OCI-M2 (cell line): ENCODE results near the gene RPS28.
"Not testable (repeated sequence)": the region's sequence is repeated elsewhere in the genome, so short reads cannot be mapped to it uniquely, and the experiment has no call there.

Experiments used
- DNase-seq: peaks from one replicate; lab custom pipeline; 2025; ENCODE audit not compliant: unreplicated experiment; lab: John Stamatoyannopoulos, UW

RPS28 gene

GRCh38 chr19:8341504-8341903, 20.2 kb downstream of the RPS28 start:
- not testable (repeated sequence) for DNase-seq

GRCh38 chr19:8342316-8342683, 21.0 kb downstream of the RPS28 start:
- no peak for DNase-seq

DNA sequence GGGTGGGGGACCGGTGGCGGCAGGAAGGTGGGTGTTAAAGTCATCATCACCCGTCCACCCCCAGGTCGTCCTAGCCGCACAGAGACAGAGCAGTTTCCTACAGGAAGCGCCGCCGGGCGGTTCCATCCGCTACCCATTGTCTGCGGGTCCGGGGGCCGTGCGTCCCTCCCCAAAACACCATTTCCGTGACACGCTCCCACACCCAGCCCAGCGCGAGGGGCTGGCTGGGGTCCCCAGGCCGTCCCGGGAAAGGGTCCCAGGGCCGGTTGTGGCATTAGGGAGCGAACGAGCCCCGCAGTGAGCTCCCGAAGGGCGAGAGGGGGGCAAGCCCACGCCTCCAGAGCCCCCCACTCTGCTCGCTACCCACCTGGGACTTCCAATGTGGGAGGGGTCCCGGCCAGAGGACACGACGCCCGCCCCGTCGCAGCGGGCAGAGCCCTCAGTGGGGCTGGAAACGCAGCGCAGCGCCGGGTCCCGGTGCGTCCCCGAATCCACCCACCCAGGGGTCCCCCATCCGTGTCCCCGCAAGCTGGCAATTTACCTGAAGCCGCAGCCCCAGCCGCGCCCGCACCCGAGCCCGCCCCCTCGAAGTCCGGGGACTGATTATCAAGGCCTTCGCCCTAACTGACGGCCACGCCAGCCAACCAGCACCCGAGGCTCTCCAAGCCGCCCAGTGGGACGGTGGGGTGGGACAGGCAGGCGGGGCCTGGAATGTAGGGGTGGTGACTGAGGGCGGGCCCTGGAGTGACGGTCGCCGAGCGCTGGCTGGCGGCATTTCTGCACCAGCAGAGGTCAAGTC, 21.6 kb downstream of the RPS28 start, which contains the start of gene KANK3:
KANK3 (minus strand) TSS at position 579 of the 799 bp plus-strand sequence. CDS start 5,434 bp downstream, outside the sequence.
- no peak for DNase-seq

DNA sequence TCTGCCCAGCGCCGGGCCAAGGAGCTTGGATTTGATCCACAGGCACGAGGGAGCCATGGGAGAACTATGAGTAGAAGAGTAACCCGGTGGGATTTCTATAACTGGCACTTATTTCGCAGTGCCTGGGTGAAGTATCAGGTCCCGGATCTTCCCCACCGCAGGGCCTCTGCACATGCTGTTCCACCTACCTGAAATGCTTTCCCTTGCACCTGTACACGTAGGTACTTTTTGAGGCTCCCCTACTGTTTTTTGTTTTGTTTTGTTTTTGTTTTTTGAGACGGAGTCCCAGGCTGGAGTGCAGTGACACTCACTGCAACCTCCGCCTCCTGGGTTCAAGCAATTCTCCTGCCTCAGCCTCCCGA, 22.2 kb downstream of the RPS28 start:
- DNase-seq, result no peak

DNA sequence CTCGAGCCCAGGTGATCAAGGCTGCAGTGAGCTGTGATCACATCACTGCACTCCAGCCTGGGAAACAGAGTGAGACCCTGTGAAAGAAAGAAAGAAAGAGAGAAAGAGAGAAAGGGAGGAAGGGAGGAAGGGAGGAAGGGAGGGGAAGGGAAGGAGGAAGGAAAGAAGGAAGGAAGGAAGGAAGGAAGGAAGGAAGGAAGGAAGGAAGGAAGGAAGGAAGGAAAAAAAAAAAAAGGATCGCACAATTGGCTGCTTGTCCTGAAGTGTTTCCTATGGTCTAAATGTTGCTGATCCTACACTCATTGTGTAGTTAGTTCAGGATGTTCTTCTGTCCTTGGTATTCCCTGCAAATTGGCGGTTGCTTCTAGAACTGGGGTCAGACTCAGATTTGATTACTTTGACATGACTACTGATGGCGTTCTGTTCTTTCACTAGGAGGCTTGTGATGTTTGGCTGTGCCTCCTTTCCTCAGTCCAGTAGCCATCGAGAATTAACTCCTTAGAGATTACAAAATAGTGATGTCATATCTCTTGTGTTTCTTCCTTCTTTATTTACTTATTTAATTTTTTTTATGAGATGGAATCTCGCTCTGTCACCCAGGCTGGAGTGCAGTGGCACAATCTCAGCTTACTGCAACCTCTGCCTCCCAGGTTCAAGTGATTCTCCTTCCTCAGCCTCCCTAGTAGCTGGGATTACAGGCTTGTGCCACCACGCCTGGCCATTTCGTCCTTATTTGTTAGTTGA, 28.5 kb downstream of the RPS28 start:
- not testable (repeated sequence) for DNase-seq

DNA sequence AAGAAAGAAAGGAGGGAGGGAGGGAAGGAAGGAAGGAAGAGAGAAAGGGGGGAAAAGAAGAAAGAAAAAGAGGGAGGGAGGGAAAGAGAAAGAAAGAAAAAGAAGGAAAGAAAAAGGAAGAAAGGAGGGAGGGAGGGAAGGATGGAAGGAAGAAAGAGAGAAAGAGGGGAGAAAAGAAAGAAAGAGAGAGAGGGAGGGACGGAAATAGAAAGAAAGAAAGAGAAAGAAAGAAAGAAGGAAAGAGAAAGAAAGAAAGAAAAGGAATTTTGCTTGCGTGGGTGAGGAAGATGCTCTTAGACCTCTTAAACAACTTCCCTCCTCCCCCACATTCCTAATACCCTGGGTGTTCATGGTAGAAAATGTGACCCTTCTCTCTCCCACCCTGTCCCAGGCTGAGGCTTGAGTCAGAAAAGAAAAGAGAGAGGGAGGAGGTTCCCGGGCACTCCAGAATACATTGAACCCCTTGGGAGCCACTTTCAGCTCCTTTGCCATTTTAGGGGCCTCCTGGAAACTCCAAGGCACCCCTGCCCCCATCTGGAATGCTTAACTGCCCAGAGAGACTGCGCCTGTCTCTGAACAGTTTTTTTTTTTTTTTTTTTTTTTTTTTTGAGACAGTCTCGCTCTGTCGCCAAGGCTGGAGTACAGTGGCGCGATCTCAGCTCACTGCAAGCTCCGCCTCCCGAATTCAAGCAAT, 31.0 kb downstream of the RPS28 start:
- DNase-seq, result no peak

GRCh38 chr19:8352845-8353244, 31.5 kb downstream of the RPS28 start:
- not testable (repeated sequence) for DNase-seq

- DNase-seq, result no peak
These were observed 34.5 kb downstream of the RPS28 start for GRCh38 chr19:8355631-8356402.

DNA sequence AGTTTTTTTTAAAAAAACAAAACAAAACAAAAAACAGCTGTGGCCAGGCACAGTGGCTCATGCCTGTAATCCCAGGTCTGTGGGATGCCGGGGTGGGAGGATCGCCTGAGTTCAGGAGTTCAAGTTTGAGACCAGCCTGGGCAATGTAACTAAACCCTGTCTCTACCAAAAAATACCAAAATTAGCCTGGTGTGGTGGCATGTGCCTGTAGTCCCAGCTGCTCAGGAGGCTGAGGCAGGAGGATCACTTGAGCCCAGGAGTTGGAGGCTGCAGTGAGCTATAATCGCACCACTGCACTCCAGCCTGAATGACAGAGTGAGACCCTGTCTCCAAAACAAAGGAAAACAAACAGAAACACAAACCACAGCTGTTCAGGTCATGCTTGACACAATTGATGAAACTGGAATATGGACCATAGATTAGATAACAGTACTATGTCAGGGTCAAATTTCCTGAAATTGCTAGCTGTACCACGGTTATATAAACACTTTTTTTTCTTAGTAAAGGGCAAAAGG, 35.8 kb downstream of the RPS28 start:
- no peak for DNase-seq

DNA sequence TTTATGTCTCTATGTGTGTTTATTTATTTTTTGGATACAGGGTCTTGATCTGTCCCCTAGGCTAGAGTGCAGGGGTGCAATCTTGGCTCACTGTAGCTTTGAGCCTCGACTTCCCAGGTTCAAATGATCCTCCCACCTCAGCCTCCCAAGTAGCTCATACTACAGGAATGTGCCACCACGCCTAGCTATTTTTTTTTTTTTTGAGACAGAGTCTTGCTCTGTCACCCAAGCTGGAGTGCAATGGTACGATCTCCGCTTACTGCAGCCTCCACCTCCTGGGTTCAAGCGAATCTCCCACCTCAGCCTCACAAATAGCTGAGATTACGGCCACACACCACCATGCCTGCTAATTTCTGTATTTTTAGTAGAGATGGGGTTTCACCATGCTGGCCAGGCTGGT, 37.7 kb downstream of the RPS28 start:
- no peak for DNase-seq

DNA sequence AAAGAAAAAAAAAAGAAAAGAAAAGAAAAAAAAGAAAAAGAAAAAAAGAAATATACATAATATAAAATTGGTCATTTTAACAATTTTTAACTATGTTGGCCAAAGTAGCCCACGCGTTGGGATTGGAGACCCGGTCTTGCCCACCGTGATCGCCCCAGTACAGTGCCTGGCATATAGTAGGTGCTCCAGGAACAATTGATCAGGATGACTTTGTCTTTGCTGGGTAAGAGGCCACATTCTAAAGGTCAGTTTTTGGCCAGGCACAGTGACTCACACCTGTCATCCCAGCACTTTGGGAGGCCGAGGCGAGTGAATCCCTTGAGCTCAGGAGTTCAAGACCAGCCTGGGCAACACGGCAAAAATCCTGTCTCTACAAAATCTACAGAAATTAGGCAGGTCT, 38.9 kb downstream of the RPS28 start:
- no peak for DNase-seq

- no peak for DNase-seq
These were observed 40.9 kb downstream of the RPS28 start for GRCh38 chr19:8361921-8362793.

DNA sequence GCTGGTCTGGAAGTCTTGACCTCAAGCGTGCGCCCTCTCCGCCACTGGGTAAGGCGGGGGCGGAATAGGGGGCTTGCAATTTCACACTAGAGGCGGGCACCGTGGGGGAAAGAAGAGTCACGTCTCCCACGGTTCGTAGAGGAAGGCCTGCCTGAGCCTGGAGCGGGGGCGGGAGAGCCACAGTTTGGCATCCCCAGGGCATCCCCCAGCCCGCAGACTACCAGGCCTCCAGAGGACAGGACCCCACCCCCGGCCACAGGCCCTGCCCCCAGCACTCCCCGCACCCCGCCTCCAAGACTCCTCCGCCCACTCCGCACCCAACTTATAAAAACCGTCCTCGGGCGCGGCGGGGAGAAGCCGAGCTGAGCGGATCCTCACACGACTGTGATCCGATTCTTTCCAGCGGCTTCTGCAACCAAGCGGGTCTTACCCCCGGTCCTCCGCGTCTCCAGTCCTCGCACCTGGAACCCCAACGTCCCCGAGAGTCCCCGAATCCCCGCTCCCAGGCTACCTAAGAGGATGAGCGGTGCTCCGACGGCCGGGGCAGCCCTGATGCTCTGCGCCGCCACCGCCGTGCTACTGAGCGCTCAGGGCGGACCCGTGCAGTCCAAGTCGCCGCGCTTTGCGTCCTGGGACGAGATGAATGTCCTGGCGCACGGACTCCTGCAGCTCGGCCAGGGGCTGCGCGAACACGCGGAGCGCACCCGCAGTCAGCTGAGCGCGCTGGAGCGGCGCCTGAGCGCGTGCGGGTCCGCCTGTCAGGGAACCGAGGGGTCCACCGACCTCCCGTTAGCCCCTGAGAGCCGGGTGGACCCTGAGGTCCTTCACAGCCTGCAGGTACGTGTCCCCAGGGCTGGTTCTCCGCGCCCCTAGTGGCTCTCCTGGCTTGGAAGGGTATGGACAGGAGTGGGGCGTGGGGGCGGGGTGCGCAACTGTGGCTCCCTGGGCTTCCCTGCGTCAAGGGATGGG, 42.8 kb downstream of the RPS28 start, which contains the start of gene ANGPTL4:
ANGPTL4 (plus strand) TSS at position 353 of the 969 bp plus-strand sequence; CDS start at position 520, 167 bp downstream.
- DNase-seq, result no peak

- DNase-seq, result no peak
These were observed 44.9 kb downstream of the RPS28 start for GRCh38 chr19:8366121-8366581.

DNA sequence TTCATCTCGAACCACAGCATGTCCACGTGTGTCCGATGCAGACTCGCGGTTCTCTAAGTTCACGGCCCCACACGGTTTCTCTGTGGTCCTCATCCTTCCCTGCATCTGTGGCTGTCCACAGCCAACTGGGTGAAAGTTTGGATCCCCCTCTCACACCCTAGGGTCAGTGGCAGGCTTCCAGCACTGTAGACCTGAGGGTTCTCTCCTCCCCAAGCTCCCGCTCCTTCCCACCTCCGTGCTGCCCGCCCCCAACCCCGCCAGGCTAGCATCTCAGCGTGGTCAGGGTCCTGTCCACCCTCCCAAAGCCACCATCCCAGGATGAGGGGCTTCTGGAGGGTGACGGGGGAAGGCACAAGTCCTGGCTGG, 45.6 kb downstream of the RPS28 start:
- DNase-seq, result no peak

- no peak for DNase-seq
These were observed 46.2 kb downstream of the RPS28 start for GRCh38 chr19:8367327-8368001.

DNA sequence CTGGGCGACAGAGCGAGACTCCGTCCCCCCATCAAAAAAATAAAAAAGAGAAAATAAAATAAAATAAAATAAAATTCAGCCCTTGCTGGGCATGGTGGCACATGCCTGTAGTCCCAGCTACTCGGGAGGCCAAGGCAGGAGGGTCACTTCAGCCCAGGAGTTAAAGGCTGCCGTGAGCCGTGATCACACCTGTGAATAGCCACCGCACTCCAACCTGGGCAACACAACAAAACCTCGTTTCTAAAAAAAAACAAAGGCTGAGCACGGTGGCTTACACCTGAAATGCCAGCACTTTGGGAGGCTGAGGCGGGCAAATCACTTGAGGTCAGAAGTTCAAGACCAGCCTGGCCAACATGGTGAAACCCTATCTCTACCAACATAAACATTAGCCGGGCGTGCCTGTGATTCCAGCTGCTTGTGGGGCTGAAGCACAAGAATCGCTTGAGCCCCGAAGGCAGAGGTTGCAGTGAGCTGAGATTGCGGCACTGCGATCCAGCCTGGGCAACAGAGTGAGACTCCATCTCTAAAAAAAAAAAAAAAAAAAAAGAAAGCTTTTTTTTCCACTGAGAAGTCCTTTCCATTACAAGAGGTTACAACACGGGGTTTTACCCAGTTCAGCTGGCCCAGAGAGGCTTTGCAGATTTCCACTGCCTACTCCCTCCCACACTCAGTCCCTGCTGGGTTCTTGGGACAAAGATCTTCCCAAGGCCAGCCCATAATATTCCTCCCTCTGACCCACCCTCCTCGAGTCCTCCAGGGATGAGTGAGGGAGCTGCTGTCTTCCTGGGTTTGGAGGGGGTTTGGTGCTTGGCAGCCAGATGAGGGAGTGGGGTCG, 49.1 kb downstream of the RPS28 start:
- no peak for DNase-seq
